ENCODE measurements around the gene LY6G6F. TPM values are rescaled to one million over a fixed set of nuclear protein-coding genes. Genes with fewer than 3 reads are reported as not detected.
A peak's percentile ranks its signal among the peaks of the same experiment; 100 is the strongest.

The LY6G6F gene
- polyA plus RNA-seq, 1 of the 3 experiments (the other 2 are of a cell fraction), result not detected

GRCh38 chr6:31737991-31738979 lies 31.6 kb downstream of the LY6G6F start:
- H3K79me2 ChIP-seq (ENCODE audit: insufficient read depth), result peaks cover 54% of the 10 kb centered on the region
- ChIA-PET POLR2A (interaction anchor here (0.6 to 1.8 kb wide), 6 partner anchors 56 to 1233 kb away, joined by 3 to 6 read pairs (median 3); partner anchors contain the start of genes HSPA1A, HSPA1B, HSPA1L and VARS1), CTCF (interaction anchor here (1.3 to 5.5 kb wide), 7 partner anchors 9 to 92 kb away, joined by 3 to 39 read pairs (median 9); partner anchors contain the start of genes DDAH2, LSM2 and LY6G5C)
- peak overlapping the region; percentile 63; the same call in 1 of the 2 replicates for H2AFZ ChIP-seq (ENCODE audit: low read depth)
- TF ChIP-seq USF1 (IDR thresholded peaks at IDR 0.05; ENCODE audit: borderline replicate concordance, low read depth) (no peak), TAF1 (IDR thresholded peaks at IDR 0.05; ENCODE audit: borderline replicate concordance, low read depth, low read length) (0 out of 2 replicates have a peak, but pooled peaks have one; percentile 5), RAD21 (IDR thresholded peaks at IDR 0.05; ENCODE audit: low read length) (peak; percentile 39; the same call in 1 of the 2 replicates), MAX (IDR thresholded peaks at IDR 0.05; ENCODE audit: low read depth) (peak; percentile 41; the same call in 1 of the 2 replicates), CTCF (IDR thresholded peaks at IDR 0.05) (peak; percentile 55), POLR2AphosphoS5 (IDR thresholded peaks at IDR 0.05; ENCODE audit: low read depth, low read length) (peak; percentile 65; the same call in 1 of the 2 replicates), EZH2phosphoT487 (IDR thresholded peaks at IDR 0.05; ENCODE audit: borderline replicate concordance, low read depth) (no peak), USF2 (IDR thresholded peaks at IDR 0.05; ENCODE audit: borderline replicate concordance, low read depth, low read length) (no peak), SMC3 (IDR thresholded peaks at IDR 0.05; ENCODE audit: low read depth, low read length) (peak; percentile 30; the same call in 1 of the 2 replicates), ELF1 (IDR thresholded peaks at IDR 0.05) (0 out of 2 replicates have a peak, but pooled peaks have one; percentile 5), JUND (IDR thresholded peaks at IDR 0.05) (no peak)
- TF ChIP-seq, protein P1, sequence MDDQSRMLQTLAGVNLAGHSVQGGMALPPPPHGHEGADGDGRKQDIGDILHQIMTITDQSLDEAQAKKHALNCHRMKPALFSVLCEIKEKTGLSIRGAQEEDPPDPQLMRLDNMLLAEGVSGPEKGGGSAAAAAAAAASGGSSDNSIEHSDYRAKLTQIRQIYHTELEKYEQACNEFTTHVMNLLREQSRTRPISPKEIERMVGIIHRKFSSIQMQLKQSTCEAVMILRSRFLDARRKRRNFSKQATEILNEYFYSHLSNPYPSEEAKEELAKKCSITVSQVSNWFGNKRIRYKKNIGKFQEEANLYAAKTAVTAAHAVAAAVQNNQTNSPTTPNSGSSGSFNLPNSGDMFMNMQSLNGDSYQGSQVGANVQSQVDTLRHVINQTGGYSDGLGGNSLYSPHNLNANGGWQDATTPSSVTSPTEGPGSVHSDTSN (IDR thresholded peaks at IDR 0.05), result no peak
- H4K20me1 ChIP-seq (ENCODE audit: insufficient read depth), result peaks cover 12% of the 10 kb centered on the region
- DNase-seq, result no peak
- peaks cover 32% of the 10 kb centered on the region for H3F3A ChIP-seq (replicated peaks; ENCODE audit: insufficient read depth)
- peak overlapping the region; percentile 99 for H3K4me2 ChIP-seq
- peak overlapping the region; percentile 51 to 88; a peak in 3 of 4 replicates for H3K27ac ChIP-seq (ENCODE audit: low read depth in 2 of 2, low read length in 1 of 2)
- peak overlapping the region in 1 of 2 experiments; percentile 42; a peak in 1 of 4 replicates for H3K4me3 ChIP-seq (ENCODE audit: low read depth in 2 of 2, low read length in 1 of 2)
- no peaks in the 10 kb centered on the region for H3K9me3 ChIP-seq
- 55% methylated on average over 6 of the region's 6 CpGs for WGBS (ENCODE audit: low lambda C conversion rate)
- no peaks in the 10 kb centered on the region for H3K27me3 ChIP-seq (ENCODE audit: insufficient read depth)
- H3K4me1 ChIP-seq (ENCODE audit: control insufficient read depth in 1 of 2, insufficient read depth in 2 of 2, low read depth in 1 of 2, low read length in 1 of 2), result peaks cover 22 to 31% of the 10 kb centered on the region in 2 experiments; a peak in 3 of 4 replicates
- peaks cover 12 to 19% of the 10 kb centered on the region in 2 experiments for H3K36me3 ChIP-seq (replicated peaks in 1 of 2; ENCODE audit: control insufficient read depth in 1 of 2, insufficient read depth in 2 of 2, low read length in 1 of 2)
- H3K9ac ChIP-seq, result peak overlapping the region; percentile 72
- H3K9me2 ChIP-seq, result no peaks in the 10 kb centered on the region
